HFF-Myc (cell line): ENCODE data around the gene IL19.

Experiments
- DNase-seq: peaks from one replicate; pipeline ENCODE4 v3.0.0-alpha.2; 2011; ENCODE audit warnings: low read depth; ENCODE audit errors: extremely low read depth
- H3K4me3 ChIP-seq: replicated peaks from 2 replicates; pipeline ENCODE4 v1.5.1; 2011; ENCODE audit warnings: low read depth, mild to moderate bottlenecking, control low read depth, low read length
- CTCF ChIP-seq: IDR thresholded peaks from 2 replicates; pipeline ENCODE4 v1.5.1; 2012; ENCODE audit warnings: mild to moderate bottlenecking, low read depth, low read length, control low read depth; ENCODE audit errors: missing control alignments

Gene IL19

GRCh38 chr1:206734499-206735142 lies 36.0 kb upstream of the IL19 start:
- DNase-seq, result no peak
- H3K4me3 ChIP-seq, result no peak overlapping the region
- TF ChIP-seq CTCF, result peak; percentile 89

- no peak overlapping the region for H3K4me3 ChIP-seq
- DNase-seq, result no peak
- TF ChIP-seq CTCF, result no peak
Observed at GRCh38 chr1:206735553-206736031, 35.0 kb upstream of the IL19 start.

- no peak for DNase-seq
- no peak for TF ChIP-seq CTCF
Observed at GRCh38 chr1:206736878-206737728, 33.5 kb upstream of the IL19 start.

GRCh38 chr1:206737729-206738201 lies 32.8 kb upstream of the IL19 start:
- H3K4me3 ChIP-seq, result no peak overlapping the region
- no peak for DNase-seq
- no peak for TF ChIP-seq CTCF

More at GRCh38 chr1:206736878-206737728, 33.5 kb upstream of the IL19 start:
- H3K4me3 ChIP-seq, result no peak overlapping the region

GRCh38 chr1:206738370-206739366 lies 31.9 kb upstream of the IL19 start:
- DNase-seq, result no peak
- no peak overlapping the region for H3K4me3 ChIP-seq
- TF ChIP-seq CTCF, result peak; percentile 49

- H3K4me3 ChIP-seq, result no peak overlapping the region
- DNase-seq, result no peak
Observed at GRCh38 chr1:206739411-206740076, 31.0 kb upstream of the IL19 start.

More at GRCh38 chr1:206739411-206740076, 31.0 kb upstream of the IL19 start:
- no peak for TF ChIP-seq CTCF
